GM23248 (cell line): Measurements from ENCODE around the gene STAC. TPM values are rescaled to one million over a fixed set of nuclear protein-coding genes. Genes with fewer than 3 reads are reported as not detected.

Experiments used
- DNase-seq: peaks from one replicate; pipeline ENCODE4 v3.0.0-alpha.2; 2015
- H2AFZ ChIP-seq: fragments of 200-600 bp; sonication (generic); 2 replicates; pipeline ENCODE4 v1.6.1; 2016; ENCODE audit warnings: antibody characterized with exemption
- H3F3A ChIP-seq: fragments of 200-600 bp; sonication (generic); 2 replicates; pipeline ENCODE4 v1.6.1; 2016; ENCODE audit warnings: mild to moderate bottlenecking, antibody characterized with exemption, mixed run types; ENCODE audit not compliant: insufficient read depth
- H3K27ac ChIP-seq: fragments of 200-600 bp; sonication (generic); 2 replicates; pipeline ENCODE4 v1.5.1; 2016; ENCODE audit warnings: mild to moderate bottlenecking
- H3K27me3 ChIP-seq: fragments of 200-600 bp; sonication (generic); replicated peaks from 2 replicates; pipeline ENCODE4 v1.6.1; 2016; ENCODE audit warnings: mild to moderate bottlenecking; ENCODE audit not compliant: insufficient read depth
- H3K36me3 ChIP-seq: fragments of 200-600 bp; sonication (generic); 2 replicates; pipeline ENCODE4 v1.6.1; 2016; ENCODE audit warnings: low read depth, mild to moderate bottlenecking
- H3K4me1 ChIP-seq: fragments of 200-600 bp; sonication (generic); 2 replicates; pipeline ENCODE4 v1.6.1; 2016; ENCODE audit warnings: mild to moderate bottlenecking; ENCODE audit not compliant: insufficient read depth
- H3K4me2 ChIP-seq: fragments of 200-600 bp; sonication (generic); one replicate; pipeline ENCODE4 v1.6.1; 2016; ENCODE audit warnings: mild to moderate bottlenecking; ENCODE audit not compliant: unreplicated experiment
- H3K4me3 ChIP-seq: fragments of 200-600 bp; sonication (generic); 2 replicates; pipeline ENCODE4 v1.5.1; 2016; ENCODE audit warnings: mild to moderate bottlenecking
- H3K79me2 ChIP-seq: fragments of 200-600 bp; sonication (generic); 2 replicates; pipeline ENCODE4 v1.6.1; 2016; ENCODE audit warnings: mild to moderate bottlenecking; ENCODE audit not compliant: insufficient read depth
- H3K9ac ChIP-seq: fragments of 200-600 bp; sonication (generic); 2 replicates; pipeline ENCODE4 v1.6.1; 2016; ENCODE audit warnings: mild to moderate bottlenecking
- H3K9me2 ChIP-seq: fragments of 200-600 bp; sonication (generic); 2 replicates; pipeline ENCODE4 v1.6.1; 2016; ENCODE audit warnings: mixed run types, mild to moderate bottlenecking, moderate library complexity; ENCODE audit not compliant: insufficient read depth
- H3K9me3 ChIP-seq: fragments of 200-600 bp; sonication (generic); one replicate; pipeline ENCODE4 v1.6.1; 2017; ENCODE audit warnings: low read depth
- H4K20me1 ChIP-seq: fragments of 200-600 bp; sonication (generic); 2 replicates; pipeline ENCODE4 v1.6.0; 2016; ENCODE audit not compliant: insufficient read depth
- EZH2 ChIP-seq: fragments of 200-600 bp; sonication (generic); IDR thresholded peaks from 2 replicates; pipeline ENCODE4 v1.6.1; 2018; ENCODE audit warnings: antibody characterized with exemption, mild to moderate bottlenecking; ENCODE audit not compliant: insufficient read depth, poor library complexity, severe bottlenecking
- EZH2phosphoT487 ChIP-seq: fragments of 200-600 bp; sonication (generic); IDR thresholded peaks from 2 replicates; pipeline ENCODE4 v1.6.1; 2018; ENCODE audit warnings: antibody characterized with exemption, moderate library complexity, mild to moderate bottlenecking, low read depth; ENCODE audit not compliant: insufficient read depth
- WGBS, 2 experiments: methylation state at CpG; one replicate each; pipeline ENCODE4 v1.1.6; 2015 to 2017; ENCODE audit warnings: low lambda C conversion rate in 2 of 2, low coverage in 1 of 2; ENCODE audit errors: missing lambda C conversion rate in 2 of 2; 5-methylcytosine and 5-hydroxymethylcytosine counted together
- in situ Hi-C: fragments of 300-500 bp; cut with MboI; formaldehyde crosslinking; loops from 2 replicates; pipeline ENCODE4 v1.15.0; 2020
- polyA plus RNA-seq: library from polyadenylated mRNA; unstranded; fragments of >200 nt; fragmentation: Nextera tagmentation; extraction: Ambion mirVana; gene quantifications from 2 replicates; pipeline ENCODE4 v1.2.1, GENCODE V29; 2016
- total RNA-seq: library from RNA; depleted of rRNA; stranded (reverse); fragments of >200 nt; shearing (Covaris generic); gene quantifications from 2 replicates; pipeline ENCODE4 v1.2.3, GENCODE V29; 2014

The STAC gene
- total and polyA plus RNA-seq, 2 experiments from 2014 or later: 10.5 to 16.3 TPM

GRCh38 chr3:36381311-36381956 is 1.1 kb downstream of the STAC start:
- peak; percentile 38 for DNase-seq
- no peaks in the 10 kb centered on the region; the same call in 1 of the 2 replicates for H3K4me1 ChIP-seq
- peak overlapping the region; percentile 79 for H3K4me3 ChIP-seq
- WGBS, 2 experiments: 36 to 41% methylated on average over 8 of the region's 8 CpGs
- no peak for TF ChIP-seq EZH2phosphoT487
- TF ChIP-seq EZH2: no peak
- peak overlapping the region; percentile 83 for H3K4me2 ChIP-seq
- H2AFZ ChIP-seq: peak overlapping the region; percentile 78
- no peaks in the 10 kb centered on the region for H3K9me3 ChIP-seq
- in situ Hi-C loops: no loop called here
- peak overlapping the region; percentile 65 for H3K9ac ChIP-seq
- no peaks in the 10 kb centered on the region for H3F3A ChIP-seq
- no peak overlapping the region for H3K27ac ChIP-seq
- H3K79me2 ChIP-seq: no peaks in the 10 kb centered on the region
- H4K20me1 ChIP-seq: no peaks in the 10 kb centered on the region
- H3K36me3 ChIP-seq: no peaks in the 10 kb centered on the region
- H3K27me3 ChIP-seq: no peaks in the 10 kb centered on the region
- no peaks in the 10 kb centered on the region for H3K9me2 ChIP-seq

- Histone ChIP-seq H3K27me3 (no peaks in the 10 kb centered on the region), H3K9me2 (no peaks in the 10 kb centered on the region), H3K36me3 (no peaks in the 10 kb centered on the region), H3K27ac (peak overlapping the region; percentile 73), H3K4me2 (peak overlapping the region; percentile 34), H3K4me3 (no peak overlapping the region), H4K20me1 (no peaks in the 10 kb centered on the region), H3K4me1 (peaks cover 9% of the 10 kb centered on the region), H3F3A (peaks cover 11% of the 10 kb centered on the region; the same call in 1 of the 2 replicates), H2AFZ (no peak overlapping the region), H3K79me2 (no peaks in the 10 kb centered on the region), H3K9ac (peak overlapping the region; percentile 47), H3K9me3 (no peaks in the 10 kb centered on the region)
- WGBS, 2 experiments: 89 to 91% methylated on average over 1 of the region's 1 CpG
- DNase-seq: peak; percentile 60
- in situ Hi-C loops: no loop called here
- no peak for TF ChIP-seq EZH2
- no peak for TF ChIP-seq EZH2phosphoT487
Measured at GRCh38 chr3:36393563-36393962, 13.3 kb downstream of the STAC start.

- H3K4me1 ChIP-seq: peaks cover 9% of the 10 kb centered on the region
- H3K27me3 ChIP-seq: no peaks in the 10 kb centered on the region
- H3K9me3 ChIP-seq: no peaks in the 10 kb centered on the region
- peak; percentile 74 for DNase-seq
- in situ Hi-C loops: no loop called here
- H3K4me2 ChIP-seq: peak overlapping the region; percentile 34
- H3K27ac ChIP-seq: peak overlapping the region; percentile 73
- H3K9ac ChIP-seq: peak overlapping the region; percentile 47; the same call in 1 of the 2 replicates
- H3K79me2 ChIP-seq: no peaks in the 10 kb centered on the region
- no peaks in the 10 kb centered on the region for H3K9me2 ChIP-seq
- H4K20me1 ChIP-seq: no peaks in the 10 kb centered on the region
- no peaks in the 10 kb centered on the region for H3K36me3 ChIP-seq
- no peak overlapping the region for H3K4me3 ChIP-seq
- H2AFZ ChIP-seq: no peak overlapping the region
- TF ChIP-seq EZH2 (no peak), EZH2phosphoT487 (no peak)
- peaks cover 11% of the 10 kb centered on the region; the same call in 1 of the 2 replicates for H3F3A ChIP-seq
Measured at GRCh38 chr3:36394176-36394575, 13.9 kb downstream of the STAC start.

GRCh38 chr3:36397841-36398240 is 17.5 kb downstream of the STAC start:
- DNase-seq: peak; percentile 30
- WGBS, 2 experiments: 43% methylated on average over 2 of the region's 2 CpGs
- no peak overlapping the region for H3K4me2 ChIP-seq
- H3K4me1 ChIP-seq: peaks cover 9% of the 10 kb centered on the region
- no peak overlapping the region for H2AFZ ChIP-seq
- H3K9me2 ChIP-seq: no peaks in the 10 kb centered on the region
- in situ Hi-C loops: no loop called here
- no peaks in the 10 kb centered on the region for H3K79me2 ChIP-seq
- peaks cover 11% of the 10 kb centered on the region; the same call in 1 of the 2 replicates for H3F3A ChIP-seq
- no peak overlapping the region for H3K27ac ChIP-seq
- H3K4me3 ChIP-seq: no peak overlapping the region
- no peaks in the 10 kb centered on the region for H4K20me1 ChIP-seq
- no peaks in the 10 kb centered on the region for H3K36me3 ChIP-seq
- H3K9ac ChIP-seq: no peak overlapping the region
- no peaks in the 10 kb centered on the region for H3K27me3 ChIP-seq
- H3K9me3 ChIP-seq: no peaks in the 10 kb centered on the region
- TF ChIP-seq EZH2 (no peak), EZH2phosphoT487 (no peak)

- no peaks in the 10 kb centered on the region for H3K9me3 ChIP-seq
- H3K4me1 ChIP-seq: peaks cover 8% of the 10 kb centered on the region
- no peak overlapping the region for H2AFZ ChIP-seq
- no peaks in the 10 kb centered on the region for H3K36me3 ChIP-seq
- no peak overlapping the region for H3K4me2 ChIP-seq
- H3K9ac ChIP-seq: no peak overlapping the region
- WGBS, 2 experiments: 92 to 98% methylated on average over 5 of the region's 5 CpGs
- no peak for TF ChIP-seq EZH2
- no peak for TF ChIP-seq EZH2phosphoT487
- H3K27me3 ChIP-seq: no peaks in the 10 kb centered on the region
- DNase-seq: no peak
- H3K4me3 ChIP-seq: no peak overlapping the region
- H3K9me2 ChIP-seq: no peaks in the 10 kb centered on the region
- H3F3A ChIP-seq: no peaks in the 10 kb centered on the region
- no peak overlapping the region for H3K27ac ChIP-seq
- in situ Hi-C loops: no loop called here
- no peaks in the 10 kb centered on the region for H3K79me2 ChIP-seq
- H4K20me1 ChIP-seq: no peaks in the 10 kb centered on the region
Measured at GRCh38 chr3:36399933-36400332, 19.6 kb downstream of the STAC start.
